ENCODE measurements around the gene EXOC3L4. TPM values are rescaled to one million over a fixed set of nuclear protein-coding genes. Genes with fewer than 3 reads are reported as not detected.

Gene EXOC3L4
- polyA plus RNA-seq, 2 of the 4 experiments (the other 2 are of a cell fraction): 1.5 to 4.3 TPM

GRCh38 chr14:103058164-103059055, 36.1 kb upstream of the EXOC3L4 start:
- H3K4me3 ChIP-seq: peak overlapping the region; percentile 97
- peak; percentile 2 to 33; a peak in 3 of 6 replicates for ATAC-seq
- FAIRE-seq: no peak
- POLR2A ChIA-PET: no interaction called here
- CTCF ChIA-PET: interaction anchor here (0.7 to 2.7 kb wide), 3 partner anchors 10 to 47 kb away, joined by 3 to 8 read pairs (median 3); no protein-coding TSS in a partner anchor
- peak overlapping the region; percentile 94 to 97 for H3K27ac ChIP-seq
- 79% methylated on average over 35 of the region's 39 CpGs for WGBS (ENCODE audit: missing lambda C conversion rate)
- no peak for DNase-seq (ENCODE audit: low read depth in 1 of 2, low spot score in 1 of 2)
- TF ChIP-seq PHF8 (IDR thresholded peaks at IDR 0.05; ENCODE audit: borderline replicate concordance, low read depth): peak; percentile 39; the same call in 1 of the 2 replicates
- no peak for TF ChIP-seq PBX3 (IDR thresholded peaks at IDR 0.05)
- no peaks in the 10 kb centered on the region for H3K9me3 ChIP-seq
- peak overlapping the region; percentile 94 for H3K4me2 ChIP-seq
- peaks cover 38% of the 10 kb centered on the region for H3K4me1 ChIP-seq

GRCh38 chr14:103059556-103059955, 35.0 kb upstream of the EXOC3L4 start:
- CTCF ChIA-PET: interaction anchor here (0.7 to 2.8 kb wide), 5 partner anchors 13 to 46 kb away, joined by 3 to 14 read pairs (median 4); no protein-coding TSS in a partner anchor
- Histone ChIP-seq H3K27ac (peak overlapping the region; percentile 94 to 97; a peak in 4 of 6 replicates), H3K9me3 (no peaks in the 10 kb centered on the region), H3K4me1 (peaks cover 38% of the 10 kb centered on the region), H3K4me3 (peak overlapping the region; percentile 97; the same call in 1 of the 3 replicates), H3K4me2 (peak overlapping the region; percentile 94)
- ATAC-seq (no peak), FAIRE-seq (no peak), DNase-seq (ENCODE audit: low read depth in 1 of 2, low spot score in 1 of 2) (no peak)
- POLR2A ChIA-PET: no interaction called here
- WGBS (ENCODE audit: missing lambda C conversion rate): 83% methylated on average over 5 of the region's 5 CpGs
- TF ChIP-seq E2F6 (IDR thresholded peaks at IDR 0.05; ENCODE audit: borderline replicate concordance, low read depth) (no peak), ESRRA (IDR thresholded peaks at IDR 0.05; ENCODE audit: borderline replicate concordance, low read length) (no peak), RFX5 (IDR thresholded peaks at IDR 0.05) (no peak), RNF2 (IDR thresholded peaks at IDR 0.05; ENCODE audit: borderline replicate concordance, low read depth) (no peak), REST (IDR thresholded peaks at IDR 0.05) (no peak), POLR2A (IDR thresholded peaks at IDR 0.05; ENCODE audit: low read length) (0 out of 2 replicates have a peak, but pooled peaks have one; percentile 8), BCL3 (IDR thresholded peaks at IDR 0.05) (no peak), JUNB (IDR thresholded peaks at IDR 0.05) (no peak)

- ChIA-PET CTCF (interaction anchor here (1.2 to 2.8 kb wide), 2 partner anchors 13 to 29 kb away, joined by 3 to 14 read pairs; no protein-coding TSS in a partner anchor), POLR2A (no interaction called here)
- ATAC-seq (no peak), FAIRE-seq (no peak), DNase-seq (ENCODE audit: low read depth in 1 of 2, low spot score in 1 of 2) (no peak)
- Histone ChIP-seq H3K9me3 (no peaks in the 10 kb centered on the region), H3K27ac (no peak overlapping the region), H3K4me2 (no peak overlapping the region), H3K4me3 (no peak overlapping the region), H3K4me1 (peaks cover 43% of the 10 kb centered on the region)
- TF ChIP-seq MAZ (IDR thresholded peaks at IDR 0.05; ENCODE audit: borderline replicate concordance, low read depth, low read length) (no peak), EP300 (IDR thresholded peaks at IDR 0.05) (no peak), FOXS1 (CRISPR knock-in tag; IDR thresholded peaks at IDR 0.05) (no peak), RFX5 (IDR thresholded peaks at IDR 0.05) (no peak), HDAC2 (IDR thresholded peaks at IDR 0.05) (no peak), JUNB (IDR thresholded peaks at IDR 0.05) (no peak), TP53 (CRISPR knock-in tag; IDR thresholded peaks at IDR 0.05) (no peak)
- 65% methylated on average over 6 of the region's 6 CpGs for WGBS (ENCODE audit: missing lambda C conversion rate)
Observed at GRCh38 chr14:103061482-103061976, 33.0 kb upstream of the EXOC3L4 start.
